ENCODE data around the gene TTBK2.

The TTBK2 gene

DNA sequence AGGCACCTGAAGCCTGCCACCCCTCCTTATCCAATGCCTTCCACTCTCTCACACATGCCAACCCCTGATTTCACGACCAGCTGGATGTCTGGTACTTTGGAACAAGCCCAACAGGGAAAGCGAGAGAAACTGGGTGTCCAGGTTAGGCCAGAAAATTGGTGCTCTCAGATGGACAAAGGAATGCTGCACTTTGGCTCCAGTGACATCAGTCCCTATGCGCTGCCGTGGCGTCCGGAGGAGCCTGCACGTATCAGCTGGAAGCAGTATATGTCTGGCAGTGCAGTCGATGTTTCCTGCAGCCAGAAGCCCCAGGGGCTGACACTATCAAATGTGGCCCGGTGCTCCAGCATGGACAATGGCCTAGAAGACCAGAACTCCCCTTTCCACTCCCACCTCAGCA is 228.8 kb downstream of the TTBK2 start:
- DNase-seq (ENCODE audit: low read depth) = no peak

DNA sequence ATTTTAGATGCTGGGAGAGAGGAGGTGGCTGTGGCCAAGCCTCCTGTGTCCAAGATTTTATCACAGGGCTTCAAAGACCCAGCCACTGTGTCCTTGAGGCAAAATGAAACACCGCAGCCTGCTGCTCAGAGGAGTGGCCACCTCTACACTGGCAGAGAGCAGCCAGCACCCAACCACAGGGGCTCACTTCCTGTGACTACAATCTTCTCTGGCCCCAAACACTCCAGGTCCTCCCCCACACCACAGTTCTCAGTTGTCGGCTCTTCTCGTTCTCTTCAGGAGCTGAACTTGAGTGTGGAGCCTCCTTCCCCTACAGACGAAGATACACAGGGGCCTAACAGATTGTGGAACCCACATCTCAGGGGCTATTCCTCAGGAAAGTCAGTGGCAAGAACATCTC is 229.3 kb downstream of the TTBK2 start:
- DNase-seq (ENCODE audit: low read depth) = no peak

Data from activated T-helper 1 cell treated with Interleukin-2 at 50 U/mL for 16 hours (primary cell).